GM21447 (cell line): ENCODE data around the gene FAM227A.
"Not testable (repeated sequence)": the region's sequence is repeated elsewhere in the genome, so short reads cannot be mapped to it uniquely, and the experiment has no call there.

ENCODE experiments used
- ATAC-seq: cut with Tn5 transposase; IDR thresholded peaks from one replicate; pipeline ENCODE4 v1.9.1; 2021; ENCODE audit not compliant: unreplicated experiment

FAM227A gene

GRCh38 chr22:38612217-38613006 lies 43.8 kb downstream of the FAM227A start:
- no peak for ATAC-seq

DNA sequence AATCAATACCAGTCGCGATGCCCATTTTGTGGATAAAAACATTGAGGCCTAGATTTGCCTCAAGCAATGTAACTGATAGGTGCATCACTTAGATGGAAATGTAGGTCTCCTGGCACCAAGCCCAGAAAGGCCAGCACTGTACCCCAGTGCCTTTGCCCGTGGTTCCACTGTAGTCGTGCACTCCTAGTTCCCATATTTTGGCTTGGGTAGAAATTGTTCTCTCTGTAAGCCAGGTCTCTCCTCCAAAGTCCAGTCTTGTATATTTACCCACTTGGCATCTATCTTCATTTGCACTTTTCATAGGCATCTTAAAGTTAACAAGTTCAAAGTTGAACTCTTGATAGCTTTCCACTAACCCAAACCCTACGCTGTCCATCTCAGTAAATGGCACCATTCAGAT lies 44.6 kb downstream of the FAM227A start:
- ATAC-seq = no peak

DNA sequence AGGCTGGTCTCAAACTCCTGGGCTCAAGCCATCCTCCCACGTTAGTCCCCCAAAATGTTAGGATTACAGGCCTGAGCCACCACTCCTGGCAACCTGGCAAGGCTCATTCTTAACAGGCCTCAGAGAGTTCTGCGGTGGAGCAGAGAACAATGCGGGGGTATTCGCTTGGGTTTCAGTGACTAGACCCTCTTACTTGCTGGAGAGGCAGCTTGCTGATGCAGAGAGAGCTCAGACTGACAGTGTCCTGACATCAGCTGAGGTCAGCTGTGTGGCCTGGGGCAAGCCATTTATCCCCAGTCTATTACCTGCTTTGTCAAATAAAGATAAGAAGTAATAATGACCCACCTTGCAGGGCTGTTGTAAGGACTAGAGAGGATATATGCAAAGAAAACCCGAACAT lies 46.0 kb downstream of the FAM227A start:
- ATAC-seq = no peak

DNA sequence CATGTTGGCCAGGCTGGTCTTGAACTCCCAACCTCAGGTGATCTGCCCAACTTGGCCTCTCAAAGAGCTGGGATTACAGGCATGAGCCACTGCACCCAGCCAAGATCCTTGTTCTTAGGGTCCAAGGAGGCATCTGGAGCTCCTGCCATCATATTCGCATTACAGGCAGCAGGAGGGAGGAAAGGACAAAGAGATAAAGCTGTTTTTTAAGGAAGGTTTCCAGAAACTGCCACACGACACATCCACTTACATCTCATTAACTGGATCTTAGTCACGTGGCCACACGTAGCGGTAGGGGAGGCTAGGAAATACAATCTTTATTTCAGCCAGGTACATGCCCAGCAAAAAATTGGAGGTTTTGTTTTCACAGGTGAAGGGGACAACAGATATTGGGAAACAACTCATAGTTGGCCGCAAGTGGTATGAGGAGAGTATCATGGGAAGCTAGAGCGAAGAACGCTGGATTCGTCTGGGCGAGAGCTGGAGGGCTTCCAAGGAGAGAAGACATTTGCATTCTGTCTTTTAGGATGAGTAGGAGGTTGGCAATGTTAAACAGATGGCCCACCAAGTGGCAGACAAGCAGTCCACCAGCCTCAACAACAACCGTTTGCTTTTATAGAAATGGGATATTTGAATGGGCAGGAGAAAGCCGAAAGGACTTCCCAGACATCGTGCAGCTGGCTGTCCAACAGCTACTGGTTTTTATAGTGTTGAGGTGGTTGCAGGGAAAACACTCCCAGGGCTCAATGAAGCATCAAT lies 47.0 kb downstream of the FAM227A start:
- ATAC-seq = no peak

DNA sequence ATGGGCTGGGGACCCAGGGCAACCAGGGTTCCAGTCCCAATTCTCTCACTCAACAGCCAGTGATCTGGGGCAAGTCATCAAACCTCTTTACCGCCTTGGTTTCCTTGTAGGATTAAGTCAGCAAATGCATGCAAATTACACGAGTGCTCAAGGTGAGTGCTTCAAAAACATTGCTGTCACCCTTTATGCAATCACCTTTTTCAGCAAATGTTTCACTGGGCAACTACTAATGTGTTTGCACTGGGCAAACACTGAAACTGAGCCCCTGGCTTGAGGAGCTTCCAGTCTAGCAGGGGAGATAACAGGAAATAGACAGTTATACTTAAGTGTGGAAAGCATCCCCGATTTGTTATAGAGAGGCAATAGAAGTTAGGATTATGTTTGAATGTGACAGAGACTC lies 48.5 kb downstream of the FAM227A start:
- no peak for ATAC-seq

DNA sequence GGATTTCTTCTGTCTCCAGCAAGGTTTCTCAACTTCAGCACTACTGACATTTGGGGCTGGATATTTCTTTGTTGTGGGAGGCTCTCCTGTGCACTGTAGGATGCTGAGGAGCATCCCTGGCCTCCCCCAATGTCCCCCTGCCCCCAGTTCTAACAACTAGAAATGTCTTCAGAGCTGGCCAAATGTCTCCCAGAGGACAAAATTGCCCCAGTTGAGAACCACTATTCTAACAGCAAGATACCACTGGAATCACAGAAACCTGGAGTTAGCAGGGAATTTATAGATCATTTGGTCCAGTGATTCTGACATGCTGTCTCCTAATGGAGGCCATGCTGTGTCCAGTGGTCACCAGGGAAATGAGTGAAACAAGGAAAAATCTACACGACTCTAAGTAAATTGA lies 54.0 kb downstream of the FAM227A start:
- no peak for ATAC-seq

GRCh38 chr22:38601221-38601764 lies 54.9 kb downstream of the FAM227A start:
- no peak for ATAC-seq

DNA sequence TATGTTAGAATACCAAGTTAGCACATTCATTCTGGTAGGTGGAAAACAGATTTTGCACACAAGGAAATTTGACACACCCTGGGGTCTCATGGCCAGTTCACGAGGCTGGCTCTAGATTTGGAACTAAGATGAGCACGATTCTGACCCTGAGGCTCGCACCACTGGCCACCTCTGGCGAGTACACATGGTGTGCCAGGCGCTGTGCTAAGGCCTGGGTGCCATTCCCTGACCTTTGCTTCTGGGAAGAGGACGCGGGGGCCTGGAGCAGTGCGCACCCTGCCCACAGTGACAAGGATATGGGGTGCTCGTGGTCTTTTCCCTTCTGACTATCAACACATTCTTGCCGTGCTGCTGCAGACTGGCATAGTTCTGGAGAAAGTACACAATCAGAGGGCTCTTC lies 56.7 kb downstream of the FAM227A start:
- ATAC-seq = no peak

GRCh38 chr22:38582923-38583322 lies 73.3 kb downstream of the FAM227A start:
- ATAC-seq = not testable (repeated sequence)

GRCh38 chr22:38578505-38578904 lies 77.7 kb downstream of the FAM227A start:
- ATAC-seq = no peak

DNA sequence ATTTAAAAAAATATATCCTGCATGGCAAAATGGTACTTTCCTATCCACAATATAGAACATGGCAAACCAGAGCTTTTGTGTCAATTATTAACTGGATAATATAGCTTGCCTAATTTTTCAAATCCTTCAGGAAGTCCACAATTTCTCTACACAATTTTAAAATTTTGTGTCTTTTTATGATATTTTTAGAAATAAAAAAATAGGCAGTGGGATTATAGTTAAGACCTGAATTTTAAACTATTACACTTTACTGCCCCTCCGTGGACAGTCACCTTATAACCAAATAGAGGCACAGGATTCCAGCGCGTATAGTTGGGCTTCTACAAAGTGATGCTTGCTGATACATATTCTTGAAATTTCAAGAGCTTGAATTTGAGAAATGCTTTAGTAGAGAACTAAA lies 84.1 kb downstream of the FAM227A start:
- ATAC-seq = no peak

- peak; percentile 26 for ATAC-seq
Observed at GRCh38 chr22:38570779-38571364, 85.3 kb downstream of the FAM227A start.

DNA sequence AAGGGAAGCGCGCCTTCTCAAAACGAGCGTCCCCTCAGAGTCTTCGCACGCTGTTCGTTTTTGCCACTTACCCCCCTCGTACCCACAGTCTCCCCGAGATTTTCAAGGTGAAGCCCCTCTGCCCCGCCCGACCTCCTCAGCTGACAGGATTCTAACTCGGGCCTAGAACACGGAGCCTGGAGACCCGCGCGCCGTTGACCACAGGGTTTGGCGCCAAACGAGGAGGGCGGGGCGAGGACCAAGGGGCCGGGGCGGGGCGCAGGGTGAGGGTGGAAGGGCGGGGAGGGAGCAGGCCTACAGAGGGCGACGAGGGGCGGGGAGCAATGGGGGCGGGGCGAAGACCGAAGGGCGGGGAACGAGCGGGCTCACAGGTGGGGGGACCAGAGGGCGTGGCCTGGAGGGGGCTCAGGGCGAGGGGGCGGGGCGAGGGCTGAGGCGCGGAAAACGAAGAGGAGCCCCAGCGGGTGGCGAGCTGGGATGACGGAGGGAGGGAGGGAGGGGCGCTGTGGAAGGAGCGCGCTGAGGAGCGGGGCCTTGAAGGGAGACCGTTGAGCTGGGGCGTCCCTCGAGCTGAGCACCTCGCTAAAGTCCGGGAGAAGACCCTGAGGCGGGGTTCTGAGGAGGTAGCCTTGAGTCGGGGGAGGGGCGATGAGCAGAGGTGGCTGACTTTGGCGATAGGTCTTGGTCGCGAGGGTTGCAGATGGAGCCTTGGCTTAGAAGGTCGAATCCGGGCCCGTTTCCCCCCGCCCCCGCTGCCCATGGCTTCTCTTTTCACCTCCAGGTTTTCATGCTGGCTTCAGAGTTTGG lies 86.0 kb downstream of the FAM227A start, which contains the start of gene DMC1:
Gene DMC1 (minus strand): TSS at position 212 of the 807 bp plus-strand sequence. CDS start 1,927 bp downstream, outside the sequence.
- ATAC-seq = peak; percentile 46

DNA sequence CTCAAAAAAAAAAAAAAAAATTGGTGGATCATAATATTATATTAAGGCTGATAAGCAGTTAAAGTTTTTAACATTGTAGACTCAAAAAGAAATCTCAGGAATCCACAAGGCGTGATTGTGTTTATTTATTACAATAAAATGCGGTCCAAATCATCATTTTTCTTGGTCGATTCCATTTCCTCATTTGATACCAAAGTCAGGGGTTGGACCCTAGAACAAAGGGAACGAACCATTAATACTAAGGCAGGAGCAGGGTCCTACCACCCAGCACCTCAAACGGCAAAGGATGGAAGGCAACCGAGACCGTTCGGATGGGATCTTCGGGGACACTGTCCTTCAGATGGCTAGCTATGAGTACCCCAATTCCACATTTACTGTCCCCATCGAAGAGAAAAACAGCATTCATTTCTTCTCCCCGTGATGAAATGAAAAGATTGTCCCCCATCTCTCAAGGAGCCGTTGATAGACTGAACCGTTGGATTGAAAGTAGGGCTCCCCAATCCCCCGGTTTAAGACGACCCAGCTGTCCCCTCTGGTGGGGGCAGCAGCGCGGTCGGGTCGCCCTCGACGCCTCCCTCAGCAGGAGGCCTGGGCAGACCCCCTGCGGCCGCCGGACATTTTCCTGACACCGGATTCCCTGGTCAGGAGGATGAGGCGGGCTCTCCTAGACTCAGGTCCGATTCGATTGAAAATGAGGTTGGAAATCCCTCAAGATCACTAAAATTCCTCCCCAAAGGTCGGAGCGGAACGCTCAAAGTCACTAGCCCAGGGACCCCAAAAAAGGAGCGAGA lies 86.8 kb downstream of the FAM227A start:
- ATAC-seq = peak; percentile 11

- ATAC-seq = no peak
Observed at GRCh38 chr22:38567531-38568285, 88.5 kb downstream of the FAM227A start.

DNA sequence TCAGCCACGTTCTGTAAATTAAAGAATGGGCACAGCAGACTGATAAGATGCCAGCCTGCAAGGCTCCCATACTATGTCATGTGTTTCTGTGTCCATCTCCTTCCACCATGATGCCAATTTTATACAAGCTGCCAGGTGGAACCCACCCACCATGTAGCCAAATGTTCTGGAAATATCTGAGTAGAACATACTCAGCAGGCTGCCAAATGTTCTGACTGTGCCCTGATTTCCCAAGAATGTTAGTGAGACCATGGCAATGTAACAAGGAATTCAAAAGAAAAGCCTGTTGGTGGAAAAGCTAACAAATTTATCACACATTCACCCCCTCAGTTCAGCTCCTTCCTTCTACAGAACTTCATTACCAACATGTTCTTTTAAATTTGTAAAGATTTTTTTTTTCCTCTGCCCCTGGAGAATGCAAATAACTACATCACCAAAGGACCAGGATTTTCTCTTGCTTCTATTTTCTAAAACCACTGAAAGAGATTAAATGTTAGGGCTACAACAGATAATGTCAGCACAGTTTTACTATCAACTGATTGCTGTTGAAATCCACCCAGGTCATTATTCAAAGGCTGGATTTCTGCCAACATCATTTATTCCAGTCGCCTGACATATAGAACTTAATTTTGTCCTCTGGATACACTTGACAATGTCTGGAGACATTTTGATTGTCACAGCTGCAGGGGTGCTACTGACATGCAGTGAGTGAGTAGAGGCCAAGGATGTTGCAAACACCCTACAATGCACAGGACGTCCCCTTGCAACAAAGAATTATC lies 89.3 kb downstream of the FAM227A start:
- ATAC-seq = no peak

- ATAC-seq = no peak
Observed at GRCh38 chr22:38565441-38565840, 90.8 kb downstream of the FAM227A start.

GRCh38 chr22:38564669-38565068 lies 91.5 kb downstream of the FAM227A start:
- ATAC-seq = no peak
